ENCODE results near the gene GBX2. TPM values are rescaled to one million over a fixed set of nuclear protein-coding genes. Genes with fewer than 3 reads are reported as not detected.
A peak's percentile ranks its signal among the peaks of the same experiment; 100 is the strongest.

Gene GBX2
- 2.2 and 5.3 TPM in 2 replicates for total RNA-seq

GRCh38 chr2:236168110-236169080, at the start of gene GBX2:
Gene GBX2 (minus strand): TSS chr2:236168386. CDS start chr2:236167971, 415 bp downstream.
- no peak for DNase-seq (ENCODE audit: extremely low read depth, low read depth, low spot score)

- no peak for DNase-seq (ENCODE audit: extremely low read depth, low read depth, low spot score)
These were observed 49.7 kb upstream of the GBX2 start for GRCh38 chr2:236217926-236218325.

- DNase-seq (ENCODE audit: extremely low read depth, low read depth, low spot score) = no peak
These were observed 48.5 kb upstream of the GBX2 start for GRCh38 chr2:236216711-236217110.

DNA sequence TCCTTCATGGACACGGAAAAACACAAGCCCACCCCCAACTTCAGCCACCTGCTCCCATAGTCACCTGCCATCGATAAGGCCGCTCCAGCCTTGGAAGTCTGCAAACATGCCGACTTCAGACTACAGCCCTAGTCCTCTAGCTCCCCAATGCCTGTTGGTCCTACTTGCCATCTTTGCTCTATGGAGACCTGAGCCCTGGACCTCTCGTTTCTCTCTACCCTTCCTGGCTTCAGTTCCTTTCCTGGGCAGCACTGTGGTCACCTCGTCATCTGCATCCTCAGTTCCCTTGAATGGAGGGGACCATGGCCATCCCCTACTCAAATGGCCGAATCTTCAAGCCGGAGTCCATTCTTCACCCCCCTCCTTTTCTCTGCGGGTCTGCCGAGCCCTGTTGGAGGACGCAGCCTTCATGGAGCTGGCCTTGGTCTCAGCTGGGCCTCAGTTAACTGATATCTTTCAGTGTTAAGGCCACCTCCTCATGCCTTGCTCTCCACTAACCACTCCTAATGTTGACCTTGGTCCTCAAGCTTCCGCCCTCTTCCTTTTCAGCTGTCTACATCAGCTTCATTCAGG, 47.7 kb upstream of the GBX2 start:
- no peak for DNase-seq (ENCODE audit: extremely low read depth, low read depth, low spot score)

- no peak for DNase-seq (ENCODE audit: extremely low read depth, low read depth, low spot score)
These were observed 47.0 kb upstream of the GBX2 start for GRCh38 chr2:236215196-236215595.

GRCh38 chr2:236214376-236214995, 46.3 kb upstream of the GBX2 start:
- DNase-seq (ENCODE audit: extremely low read depth, low read depth, low spot score) = no peak

GRCh38 chr2:236211296-236211695, 43.1 kb upstream of the GBX2 start:
- no peak for DNase-seq (ENCODE audit: extremely low read depth, low read depth, low spot score)

DNA sequence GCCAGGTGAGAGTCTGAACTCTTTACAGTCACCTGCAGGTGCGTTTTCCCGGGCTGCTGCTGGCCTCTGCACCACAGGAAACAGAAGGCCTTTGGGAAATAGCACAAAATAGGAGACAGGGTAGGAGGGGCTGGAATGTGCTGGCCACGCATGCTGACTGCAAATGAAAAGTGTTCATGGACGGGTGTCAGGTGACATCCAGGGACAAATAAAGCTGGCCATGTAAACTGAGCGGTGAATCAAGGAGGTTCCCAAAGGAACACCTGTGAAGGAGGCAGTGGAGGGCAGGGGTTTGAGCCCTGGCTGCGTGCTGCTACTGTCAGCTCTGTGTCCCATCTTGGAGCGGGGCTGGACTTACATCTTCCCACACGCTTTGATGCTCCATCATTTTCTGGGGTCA, 42.4 kb upstream of the GBX2 start:
- no peak for DNase-seq (ENCODE audit: extremely low read depth, low read depth, low spot score)

DNA sequence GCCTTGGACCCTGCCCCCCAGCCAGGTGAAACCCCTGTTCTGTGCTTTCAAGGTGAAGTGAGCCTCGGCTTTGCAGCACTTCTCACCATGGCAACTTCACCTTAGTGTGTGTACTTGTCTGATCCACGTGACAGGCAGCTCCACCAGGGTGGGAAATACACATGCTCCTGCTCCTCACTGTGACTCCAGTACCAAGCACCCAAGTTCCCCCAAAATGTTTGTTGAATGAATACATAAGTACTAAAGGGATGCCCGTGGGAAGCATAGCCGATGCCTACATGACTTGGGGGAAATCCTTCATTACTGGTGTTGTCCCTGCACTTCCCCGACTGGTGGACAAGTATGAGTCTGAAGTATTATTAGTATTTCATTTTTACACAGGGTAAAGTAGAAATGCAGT, 41.8 kb upstream of the GBX2 start:
- DNase-seq (ENCODE audit: extremely low read depth, low read depth, low spot score) = no peak

- no peak for DNase-seq (ENCODE audit: extremely low read depth, low read depth, low spot score)
These were observed 41.3 kb upstream of the GBX2 start for GRCh38 chr2:236209535-236209934.

DNA sequence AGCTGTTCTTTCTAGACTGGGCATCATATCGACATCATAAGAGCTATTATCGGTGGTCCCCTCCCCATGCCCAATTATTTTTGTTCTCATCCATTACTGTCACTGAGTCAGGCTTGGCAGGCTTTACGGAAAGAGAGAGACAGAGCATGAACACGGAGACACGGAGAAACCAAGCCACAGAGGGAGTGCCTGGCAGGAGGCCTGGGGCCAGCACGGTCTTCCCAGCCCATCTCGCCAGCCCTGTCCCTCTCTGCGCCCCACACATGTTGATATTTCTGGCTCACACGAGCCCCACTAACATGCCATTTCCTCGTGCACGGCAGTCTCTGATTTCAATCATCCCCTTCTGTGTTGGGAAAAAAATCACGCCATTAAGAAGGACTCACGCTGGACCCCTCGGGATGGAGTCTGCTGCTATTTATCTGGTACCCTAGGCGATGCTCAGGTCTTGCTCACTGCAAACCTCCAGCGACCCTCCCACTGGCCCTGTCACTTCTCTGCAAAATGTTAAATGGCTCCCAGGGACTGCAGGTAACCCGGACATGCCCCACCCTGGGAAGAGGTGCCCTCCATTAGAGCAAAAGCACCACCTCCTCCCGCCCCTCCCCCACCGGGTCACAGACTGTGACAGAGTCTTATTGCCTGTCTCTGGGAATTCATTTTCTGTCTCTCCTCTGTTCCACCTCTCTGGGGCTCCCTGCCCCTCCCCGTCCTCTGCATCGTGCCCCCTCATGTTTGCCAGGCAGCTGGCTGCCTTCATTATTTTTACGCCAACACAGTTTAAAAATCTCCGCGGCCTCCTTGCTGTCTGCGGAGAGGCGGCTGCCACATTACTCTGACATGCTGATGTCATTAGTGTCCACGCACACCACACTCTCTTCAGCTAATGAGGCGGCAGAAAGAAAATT, 40.1 kb upstream of the GBX2 start:
- DNase-seq (ENCODE audit: extremely low read depth, low read depth, low spot score) = no peak

- DNase-seq (ENCODE audit: extremely low read depth, low read depth, low spot score) = no peak
These were observed 39.3 kb upstream of the GBX2 start for GRCh38 chr2:236207472-236207871.

GRCh38 chr2:236205867-236206645, 37.9 kb upstream of the GBX2 start:
- DNase-seq (ENCODE audit: extremely low read depth, low read depth, low spot score) = peak; percentile 56

DNA sequence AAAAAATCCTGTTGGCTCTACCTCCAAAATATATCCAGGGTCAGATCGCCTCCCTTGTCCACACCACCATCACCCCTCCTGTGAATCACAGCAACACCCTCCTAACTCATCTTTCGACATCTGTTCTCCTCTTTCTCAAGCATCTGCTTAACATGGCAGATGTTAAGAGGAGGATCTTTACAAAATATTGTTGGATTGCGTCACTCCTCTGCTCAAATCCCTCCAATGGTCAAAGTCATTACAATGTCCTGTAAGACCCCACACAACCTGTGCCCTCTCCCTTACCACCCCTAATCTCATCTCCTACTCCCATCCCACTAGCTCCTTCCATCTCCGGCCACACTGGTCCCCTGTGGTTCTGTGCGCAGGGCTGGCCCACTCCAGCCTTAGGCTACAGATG, 36.8 kb upstream of the GBX2 start:
- no peak for DNase-seq (ENCODE audit: extremely low read depth, low read depth, low spot score)

GRCh38 chr2:236200378-236200777, 32.2 kb upstream of the GBX2 start:
- no peak for DNase-seq (ENCODE audit: extremely low read depth, low read depth, low spot score)

DNA sequence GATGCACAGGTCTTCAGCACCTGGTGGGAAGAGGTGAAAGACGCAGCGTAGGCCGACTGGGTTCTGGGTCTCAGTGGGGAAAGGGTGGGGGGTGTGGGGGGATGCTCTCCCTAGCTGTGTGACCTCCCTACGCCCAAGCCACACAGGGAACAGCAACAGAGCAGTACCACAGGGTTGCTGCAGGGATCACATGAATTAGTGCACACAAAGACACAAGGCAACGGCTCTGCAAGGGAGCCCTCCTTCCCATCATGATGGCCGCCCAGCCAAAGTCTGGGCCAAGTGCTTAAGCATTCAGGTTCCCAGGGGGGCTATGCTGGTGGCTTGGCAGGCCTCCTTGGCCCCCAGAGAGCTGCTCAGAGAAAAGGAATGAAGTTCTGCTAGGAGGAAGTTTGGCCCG, 28.2 kb upstream of the GBX2 start:
- DNase-seq (ENCODE audit: extremely low read depth, low read depth, low spot score) = no peak

DNA sequence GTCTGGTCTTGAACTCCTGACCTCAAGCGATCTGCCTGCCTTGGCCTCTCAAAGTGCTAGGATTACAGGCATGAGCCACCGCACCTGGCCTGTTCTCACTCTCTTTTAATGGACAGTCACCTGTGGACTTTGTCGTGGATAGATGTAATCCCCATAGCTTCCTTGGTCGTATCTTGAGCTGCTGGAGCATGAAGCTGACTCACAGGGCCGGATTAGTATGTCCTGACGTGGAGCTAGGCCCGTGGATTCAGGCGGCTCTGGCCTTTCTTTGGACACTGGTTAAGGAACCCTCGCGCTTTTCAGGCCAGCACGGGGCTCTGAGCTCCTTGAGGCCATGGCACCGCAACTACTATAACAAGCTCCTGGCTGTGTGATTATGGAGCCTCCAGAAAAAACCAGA, 27.5 kb upstream of the GBX2 start:
- no peak for DNase-seq (ENCODE audit: extremely low read depth, low read depth, low spot score)

DNA sequence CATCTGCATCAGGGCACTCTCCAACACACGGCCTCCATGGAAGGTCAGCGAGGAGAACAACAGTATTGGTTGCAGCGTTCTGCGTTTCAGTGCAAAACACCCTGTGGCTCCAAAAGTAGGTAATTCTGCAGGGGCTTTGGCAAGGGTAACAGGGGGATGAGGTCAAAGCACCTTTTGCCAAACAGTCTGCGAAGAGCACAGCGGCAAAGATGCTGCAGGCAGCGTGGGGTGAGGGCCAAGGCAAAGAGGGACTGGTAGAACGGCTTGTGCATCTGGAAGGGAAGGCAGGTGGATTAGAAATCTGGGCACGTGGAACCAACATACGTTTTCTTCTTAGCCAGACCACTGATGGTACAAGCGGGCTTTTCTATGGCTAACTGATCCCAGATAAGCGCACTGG, 26.6 kb upstream of the GBX2 start:
- DNase-seq (ENCODE audit: extremely low read depth, low read depth, low spot score) = no peak

- DNase-seq (ENCODE audit: extremely low read depth, low read depth, low spot score) = no peak
These were observed 24.8 kb upstream of the GBX2 start for GRCh38 chr2:236193026-236193425.

DNA sequence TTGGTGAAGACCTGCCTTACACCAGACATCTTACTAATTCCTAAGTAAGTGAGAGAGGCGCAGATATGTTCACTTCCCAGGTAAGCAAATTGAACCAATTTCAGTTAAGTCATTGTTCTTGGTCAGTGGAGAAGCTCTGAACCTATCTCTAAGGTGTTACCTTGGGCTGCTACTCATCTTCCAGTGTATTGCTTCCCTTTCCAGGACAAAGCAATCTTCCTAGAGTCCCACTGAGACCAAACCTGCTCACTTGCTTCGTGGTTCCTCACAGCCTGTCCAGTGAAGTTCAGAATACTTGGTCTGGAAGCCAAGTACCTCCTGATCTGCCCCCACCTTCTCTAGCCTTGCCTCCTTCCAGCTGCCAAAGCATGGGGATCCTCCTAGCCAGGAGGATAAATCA, 22.5 kb upstream of the GBX2 start:
- DNase-seq (ENCODE audit: extremely low read depth, low read depth, low spot score) = no peak
